ENCODE results near the gene SFR1. TPM values are rescaled to one million over a fixed set of nuclear protein-coding genes. Genes with fewer than 3 reads are reported as not detected.

SFR1 gene
- total RNA-seq, 1 experiment from 2014 or later = 4.3 TPM

DNA sequence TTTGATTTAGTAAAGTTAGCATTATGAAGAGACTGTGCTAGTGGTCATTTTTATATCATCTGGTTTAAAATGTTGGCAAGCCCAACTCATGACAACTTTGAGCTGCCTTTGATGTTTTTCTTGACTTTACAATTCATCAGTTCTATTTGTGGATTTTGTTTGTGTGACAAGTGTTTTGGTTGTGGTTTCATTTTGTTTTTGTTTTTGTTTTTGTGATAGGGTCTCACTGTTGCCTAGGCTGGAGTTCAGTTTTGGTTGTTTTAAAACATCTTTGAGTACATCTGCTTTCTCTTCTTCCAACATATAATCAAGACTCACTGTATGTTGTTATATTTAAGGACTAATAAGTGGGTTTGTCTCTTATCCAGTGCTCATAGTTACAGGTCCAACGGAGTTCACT is 17.6 kb upstream of the SFR1 start:
- Histone ChIP-seq H3K4me2 (no peak overlapping the region), H3K4me3 (no peak overlapping the region), H3K27ac (no peak overlapping the region), H4K20me1 (ENCODE audit: insufficient read depth) (no peaks in the 10 kb centered on the region), H2AFZ (no peak overlapping the region), H3K9me2 (ENCODE audit: insufficient read depth) (no peaks in the 10 kb centered on the region), H3K4me1 (replicated peaks; ENCODE audit: insufficient read depth) (peaks cover 15% of the 10 kb centered on the region), H3K9me3 (ENCODE audit: insufficient read depth, low read depth) (no peaks in the 10 kb centered on the region), H3K27me3 (ENCODE audit: insufficient read depth, low read depth) (no peaks in the 10 kb centered on the region), H3K79me2 (ENCODE audit: low read depth) (no peaks in the 10 kb centered on the region), H3K36me3 (ENCODE audit: low read depth) (no peaks in the 10 kb centered on the region), H3F3A (ENCODE audit: insufficient read depth, low read depth) (peaks cover 4% of the 10 kb centered on the region; the same call in 1 of the 2 replicates)
- intact Hi-C loops (cut with micrococcal nuclease; ENCODE audit: unreplicated experiment) = no loop called here
- CTCF ChIA-PET = no interaction called here
- POLR2A ChIA-PET (ENCODE audit: unreplicated experiment) = no interaction called here
- DNase-seq = no peak
- TF ChIP-seq, protein P1, sequence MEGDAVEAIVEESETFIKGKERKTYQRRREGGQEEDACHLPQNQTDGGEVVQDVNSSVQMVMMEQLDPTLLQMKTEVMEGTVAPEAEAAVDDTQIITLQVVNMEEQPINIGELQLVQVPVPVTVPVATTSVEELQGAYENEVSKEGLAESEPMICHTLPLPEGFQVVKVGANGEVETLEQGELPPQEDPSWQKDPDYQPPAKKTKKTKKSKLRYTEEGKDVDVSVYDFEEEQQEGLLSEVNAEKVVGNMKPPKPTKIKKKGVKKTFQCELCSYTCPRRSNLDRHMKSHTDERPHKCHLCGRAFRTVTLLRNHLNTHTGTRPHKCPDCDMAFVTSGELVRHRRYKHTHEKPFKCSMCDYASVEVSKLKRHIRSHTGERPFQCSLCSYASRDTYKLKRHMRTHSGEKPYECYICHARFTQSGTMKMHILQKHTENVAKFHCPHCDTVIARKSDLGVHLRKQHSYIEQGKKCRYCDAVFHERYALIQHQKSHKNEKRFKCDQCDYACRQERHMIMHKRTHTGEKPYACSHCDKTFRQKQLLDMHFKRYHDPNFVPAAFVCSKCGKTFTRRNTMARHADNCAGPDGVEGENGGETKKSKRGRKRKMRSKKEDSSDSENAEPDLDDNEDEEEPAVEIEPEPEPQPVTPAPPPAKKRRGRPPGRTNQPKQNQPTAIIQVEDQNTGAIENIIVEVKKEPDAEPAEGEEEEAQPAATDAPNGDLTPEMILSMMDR (conservative IDR thresholded peaks at IDR 0.05) = no peak
- TF ChIP-seq EZH2 (IDR thresholded peaks at IDR 0.05; ENCODE audit: low read depth) = no peak
- BruUV-seq (replicated peaks) = no TSS peak

DNA sequence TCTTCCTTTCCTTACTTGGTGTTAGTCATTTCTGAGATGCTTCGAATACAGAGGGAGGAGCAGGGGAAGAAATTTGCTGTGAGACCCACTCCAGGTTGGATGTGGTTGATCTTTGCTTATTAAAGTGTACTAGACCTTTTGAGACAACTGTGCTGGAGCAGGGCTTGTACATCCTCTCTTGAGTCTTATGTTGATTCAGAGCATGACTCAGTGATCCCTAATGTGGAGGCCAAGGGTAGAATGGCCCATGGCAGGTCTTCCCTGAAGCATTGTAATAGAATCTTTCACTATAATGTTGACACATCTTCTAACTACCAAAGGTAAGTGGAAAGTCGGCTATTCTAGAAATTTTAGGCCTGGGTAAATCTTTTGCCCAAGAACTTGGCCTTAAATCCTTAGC is 17.0 kb upstream of the SFR1 start:
- Histone ChIP-seq H3K27ac (no peak overlapping the region), H2AFZ (no peak overlapping the region)

DNA sequence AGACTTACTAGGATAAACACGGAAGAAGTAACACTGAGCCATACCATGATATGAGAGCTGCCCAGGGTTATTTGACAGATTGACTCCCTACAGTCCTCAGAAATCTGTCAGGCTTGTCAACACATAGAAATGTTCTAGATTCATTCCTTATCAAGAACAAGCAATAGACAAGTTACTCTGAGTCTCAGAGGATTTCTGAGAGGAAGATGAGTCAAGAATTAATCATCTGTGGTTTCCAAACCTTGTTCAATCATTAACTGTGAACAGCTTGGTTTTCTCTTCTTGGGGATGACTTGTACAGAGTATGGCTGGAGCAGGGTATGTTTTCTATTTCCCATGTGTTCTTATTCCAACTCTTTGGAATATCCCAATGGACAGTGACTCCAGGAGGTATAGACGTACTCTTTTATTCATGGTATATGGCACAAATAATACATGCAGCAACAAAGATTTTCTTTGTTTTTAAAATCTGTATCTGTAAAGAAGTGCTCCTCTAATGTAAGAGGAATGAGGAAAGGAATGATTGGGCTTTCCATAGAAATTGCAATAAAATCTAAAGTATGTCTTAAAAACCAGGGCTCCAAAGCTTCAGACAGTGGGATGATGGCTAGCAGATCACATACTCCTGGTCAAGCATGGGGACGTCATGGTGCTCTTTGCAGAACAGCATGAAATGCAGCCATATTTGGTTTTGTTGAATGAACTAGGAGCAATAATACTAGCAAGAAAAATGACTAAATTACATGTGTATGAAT is 11.9 kb upstream of the SFR1 start:
- intact Hi-C loops (cut with micrococcal nuclease; ENCODE audit: unreplicated experiment) = no loop called here
- Histone ChIP-seq H3K4me3 (no peak overlapping the region), H3K79me2 (ENCODE audit: low read depth) (no peaks in the 10 kb centered on the region), H3K27ac (peak overlapping the region; percentile 52), H3K4me2 (0 out of 2 replicates have a peak overlapping the region, but pooled peaks have one; percentile 16), H4K20me1 (ENCODE audit: insufficient read depth) (no peaks in the 10 kb centered on the region), H3K27me3 (ENCODE audit: insufficient read depth, low read depth) (no peaks in the 10 kb centered on the region), H3F3A (ENCODE audit: insufficient read depth, low read depth) (peaks cover 18% of the 10 kb centered on the region), H3K36me3 (ENCODE audit: low read depth) (no peaks in the 10 kb centered on the region), H3K9me2 (ENCODE audit: insufficient read depth) (no peaks in the 10 kb centered on the region), H3K4me1 (replicated peaks; ENCODE audit: insufficient read depth) (peaks cover 14% of the 10 kb centered on the region), H2AFZ (no peak overlapping the region; the same call in 1 of the 2 replicates), H3K9me3 (ENCODE audit: insufficient read depth, low read depth) (no peaks in the 10 kb centered on the region)
- TF ChIP-seq EZH2 (IDR thresholded peaks at IDR 0.05; ENCODE audit: low read depth) = no peak
- TF ChIP-seq, protein P1 (conservative IDR thresholded peaks at IDR 0.05) = no peak
- peak in 1 of 2 experiments; percentile 79 for DNase-seq
- ChIA-PET POLR2A (ENCODE audit: unreplicated experiment) (no interaction called here), CTCF (no interaction called here)
- no TSS peak for BruUV-seq (replicated peaks)

More for the DNA sequence above, 17.0 kb upstream of the SFR1 start:
- Histone ChIP-seq H3K36me3 (ENCODE audit: low read depth) (no peaks in the 10 kb centered on the region), H3K4me1 (replicated peaks; ENCODE audit: insufficient read depth) (peaks cover 14% of the 10 kb centered on the region), H3K4me2 (no peak overlapping the region), H3K79me2 (ENCODE audit: low read depth) (no peaks in the 10 kb centered on the region), H3K9me3 (ENCODE audit: insufficient read depth, low read depth) (no peaks in the 10 kb centered on the region), H3K4me3 (no peak overlapping the region), H4K20me1 (ENCODE audit: insufficient read depth) (no peaks in the 10 kb centered on the region), H3F3A (ENCODE audit: insufficient read depth, low read depth) (peaks cover 9% of the 10 kb centered on the region), H3K27me3 (ENCODE audit: insufficient read depth, low read depth) (no peaks in the 10 kb centered on the region), H3K9me2 (ENCODE audit: insufficient read depth) (no peaks in the 10 kb centered on the region)
- DNase-seq = no peak
- no peak for TF ChIP-seq EZH2 (IDR thresholded peaks at IDR 0.05; ENCODE audit: low read depth)
- TF ChIP-seq, protein P1 (conservative IDR thresholded peaks at IDR 0.05) = no peak
- POLR2A ChIA-PET (ENCODE audit: unreplicated experiment) = no interaction called here
- intact Hi-C loops (cut with micrococcal nuclease; ENCODE audit: unreplicated experiment) = no loop called here
- CTCF ChIA-PET = no interaction called here
- no TSS peak for BruUV-seq (replicated peaks)

Measured in PC-9 (cell line).